GM19438 (cell line): ENCODE measurements around the gene SDHA.
"Not testable (repeated sequence)": the region's sequence is repeated elsewhere in the genome, so short reads cannot be mapped to it uniquely, and the experiment has no call there.

Experiments
- ATAC-seq: cut with Tn5 transposase; IDR thresholded peaks from one replicate; pipeline ENCODE4 v1.9.1; 2021; ENCODE audit warnings: low read depth; ENCODE audit not compliant: unreplicated experiment

Gene SDHA

GRCh38 chr5:296207-296606 is 78.1 kb downstream of the SDHA start:
- not testable (repeated sequence) for ATAC-seq

- not testable (repeated sequence) for ATAC-seq
Measured at GRCh38 chr5:296954-297353, 78.8 kb downstream of the SDHA start.

GRCh38 chr5:297448-297847 is 79.3 kb downstream of the SDHA start:
- not testable (repeated sequence) for ATAC-seq

GRCh38 chr5:297991-298736 is 80.0 kb downstream of the SDHA start:
- not testable (repeated sequence) for ATAC-seq

- no peak for ATAC-seq
Measured at GRCh38 chr5:298737-299125, 80.6 kb downstream of the SDHA start.

- not testable (repeated sequence) for ATAC-seq
Measured at GRCh38 chr5:299921-300320, 81.8 kb downstream of the SDHA start.

GRCh38 chr5:300691-301435 is 82.7 kb downstream of the SDHA start:
- not testable (repeated sequence) for ATAC-seq

- ATAC-seq = not testable (repeated sequence)
Measured at GRCh38 chr5:302416-302815, 84.3 kb downstream of the SDHA start.

GRCh38 chr5:302966-303365 is 84.8 kb downstream of the SDHA start:
- no peak for ATAC-seq

- ATAC-seq = not testable (repeated sequence)
Measured at GRCh38 chr5:303741-304140, 85.6 kb downstream of the SDHA start.

- no peak for ATAC-seq
Measured at GRCh38 chr5:305050-305449, 86.9 kb downstream of the SDHA start.

- ATAC-seq = no peak
Measured at GRCh38 chr5:305459-305858, 87.3 kb downstream of the SDHA start.

- ATAC-seq = no peak
Measured at GRCh38 chr5:306011-306805, 88.1 kb downstream of the SDHA start.
